Measurements from ENCODE around the gene LDLRAD2.
A peak's percentile ranks its signal among the peaks of the same experiment; 100 is the strongest.
"Not testable (repeated sequence)": the region's sequence is repeated elsewhere in the genome, so short reads cannot be mapped to it uniquely, and the experiment has no call there.

The LDLRAD2 gene, protein sequence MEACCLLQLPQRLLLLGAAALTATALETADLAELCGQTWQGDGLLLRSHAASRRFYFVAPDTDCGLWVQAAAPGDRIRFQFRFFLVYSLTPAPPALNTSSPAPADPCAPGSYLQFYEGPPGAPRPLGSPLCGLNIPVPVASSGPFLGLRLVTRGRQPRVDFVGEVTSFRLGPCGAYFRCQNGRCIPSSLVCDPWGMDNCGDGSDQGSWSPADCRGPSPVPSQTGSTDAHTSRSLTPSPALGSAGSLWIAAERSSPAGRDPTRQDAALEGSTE

DNA sequence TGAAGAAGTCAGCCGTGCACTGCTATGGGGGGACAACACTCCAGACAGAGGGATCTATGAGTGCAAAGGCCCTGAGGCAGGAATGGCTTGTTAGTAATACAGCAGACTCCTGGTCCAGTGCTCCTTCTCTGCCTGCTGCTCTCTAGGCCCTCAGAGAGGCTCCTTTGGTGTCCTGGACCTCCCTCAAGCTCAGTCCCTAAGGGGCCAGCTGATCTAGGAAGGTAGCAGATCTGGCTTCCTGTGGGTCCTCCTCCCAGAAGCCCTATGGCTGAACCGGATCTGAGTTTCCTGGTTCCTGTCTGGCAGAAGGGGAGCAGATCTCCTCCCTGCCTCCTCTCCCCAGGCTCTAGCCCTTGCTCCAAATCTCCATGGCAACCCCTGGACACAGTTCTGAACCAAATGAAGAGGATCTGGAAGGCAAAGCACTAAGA, at the start of gene LDLRAD2:
Gene LDLRAD2 (plus strand): TSS at position 391 of the 431 bp plus-strand sequence. CDS start 187 bp downstream, outside the sequence.
- no peak for DNase-seq

DNA sequence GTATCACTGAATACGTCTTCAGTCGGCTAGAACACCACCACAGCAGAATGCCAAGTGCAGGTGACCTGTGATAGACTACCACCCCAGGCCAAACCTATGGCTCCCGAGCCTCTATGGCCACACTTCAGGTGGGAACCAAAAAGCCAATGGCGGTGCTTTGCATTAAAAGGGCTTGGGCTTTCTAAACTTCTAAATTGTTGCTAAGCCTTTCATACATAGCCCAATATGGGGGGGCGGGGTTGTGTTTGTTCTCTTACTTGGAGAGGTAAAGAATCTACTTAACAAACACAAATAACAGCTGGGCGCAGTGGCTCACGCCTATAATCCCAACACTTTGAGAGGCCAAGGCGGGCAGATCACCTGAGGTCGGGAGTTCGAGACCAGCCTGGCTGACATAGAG, 48.8 kb upstream of the LDLRAD2 start:
- DNase-seq = no peak

DNA sequence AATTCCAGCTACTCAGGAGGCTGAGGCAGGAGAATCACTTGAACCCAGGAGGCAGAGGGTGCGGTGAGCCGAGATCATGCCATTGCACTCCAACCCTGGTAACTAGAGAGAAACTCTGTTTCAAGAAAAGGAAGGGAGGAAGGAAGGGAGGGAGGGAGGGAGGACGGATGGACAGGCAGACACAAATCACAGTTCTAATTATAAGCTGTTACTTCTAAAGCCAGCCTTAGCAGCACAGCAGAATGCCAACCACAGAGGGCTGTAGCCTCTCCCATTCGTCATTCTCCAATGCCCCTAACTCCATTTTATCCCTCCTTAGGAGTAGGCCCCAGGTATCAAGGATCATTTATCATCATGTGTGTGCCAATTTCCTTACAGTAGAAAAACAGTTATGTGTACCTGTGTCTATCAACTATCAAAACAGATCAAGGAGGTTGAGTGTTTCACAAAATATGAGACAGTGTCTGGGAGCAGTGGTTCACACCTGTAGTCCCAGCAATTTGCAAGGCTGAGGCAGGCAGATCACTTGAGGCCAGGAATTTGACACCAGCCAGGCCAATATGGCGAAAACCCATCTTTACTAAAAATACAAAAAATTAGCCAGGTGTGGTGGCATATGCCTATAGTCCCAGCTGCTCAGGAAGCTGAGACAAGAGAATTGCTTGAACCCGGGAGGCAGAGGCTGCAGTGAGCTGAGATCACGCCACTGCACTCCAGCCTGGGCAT, 48.2 kb upstream of the LDLRAD2 start:
- no peak for DNase-seq

DNA sequence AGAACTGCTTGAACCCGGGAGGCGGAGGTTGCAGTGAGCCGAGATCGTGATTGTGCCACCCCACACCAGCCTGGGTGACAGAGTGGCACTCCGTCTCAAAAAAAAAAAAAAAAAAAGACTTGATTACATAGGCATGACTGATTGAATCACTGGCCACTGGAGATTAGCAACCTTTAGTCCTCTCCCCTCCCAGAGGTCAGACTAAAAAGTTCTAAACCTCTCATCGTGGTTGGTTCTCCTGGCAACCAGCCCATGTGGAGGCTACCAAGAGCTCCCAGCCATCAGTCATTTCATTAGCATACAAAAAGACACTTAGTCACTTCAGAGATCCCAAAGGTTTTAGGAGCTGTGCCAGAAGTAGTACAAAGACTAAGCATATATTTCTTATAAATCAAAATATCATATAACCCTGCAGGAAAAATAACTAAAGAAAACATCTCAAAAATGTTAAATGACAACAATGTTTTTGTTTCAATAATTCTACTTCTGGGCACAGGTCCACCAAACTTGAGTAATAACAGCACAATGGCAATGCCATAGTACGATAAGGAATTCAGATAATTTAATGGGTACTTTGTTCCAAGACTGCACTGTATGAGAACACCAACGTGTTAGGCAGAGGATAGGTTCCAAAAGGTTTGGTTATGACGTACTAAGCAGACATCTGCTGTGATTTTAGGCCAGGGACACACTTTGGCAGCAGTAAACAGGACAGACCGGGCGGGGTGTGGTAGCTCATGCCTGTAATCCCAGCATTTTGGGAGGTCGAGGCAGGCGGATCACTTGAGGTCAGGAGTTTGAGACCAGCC, 47.2 kb upstream of the LDLRAD2 start:
- peak; percentile 78 for DNase-seq

DNA sequence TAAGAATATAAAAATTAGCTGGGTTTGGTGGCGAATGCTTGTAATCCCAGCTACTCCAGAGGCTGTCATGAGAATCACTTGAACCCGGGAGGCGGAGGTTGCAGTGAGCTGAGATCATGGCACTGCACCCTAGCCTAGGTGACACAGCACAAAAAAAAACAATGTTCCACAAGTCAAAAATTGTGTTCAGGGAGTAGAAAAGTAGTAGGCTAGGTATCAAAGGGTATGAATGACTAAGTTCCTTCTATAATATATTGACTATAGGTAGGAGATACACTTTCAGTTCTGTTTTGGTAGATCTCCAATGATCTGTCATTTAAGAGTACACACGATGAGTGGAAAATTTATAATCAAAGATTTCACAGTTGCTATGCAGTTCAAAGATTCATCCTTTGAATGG, 45.9 kb upstream of the LDLRAD2 start:
- no peak for DNase-seq

DNA sequence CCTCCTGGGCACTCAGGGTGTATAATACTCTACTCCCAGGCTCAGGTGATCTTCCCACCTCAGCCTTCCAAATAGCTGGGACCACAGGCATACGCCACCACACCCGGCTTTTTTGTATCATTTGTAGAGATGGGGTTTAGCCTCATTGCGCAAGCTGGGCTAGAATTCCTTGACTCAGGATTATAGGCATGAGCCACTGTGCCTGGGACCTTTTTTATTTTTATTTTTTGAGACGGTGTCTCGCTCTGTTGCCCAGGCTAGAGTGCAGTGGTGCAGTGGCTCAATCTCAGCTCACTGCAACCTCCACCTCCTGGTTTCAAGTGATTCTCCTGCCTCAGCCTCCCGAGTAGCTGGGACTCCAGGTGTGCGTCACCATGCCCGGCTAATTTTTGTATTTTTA, 45.0 kb upstream of the LDLRAD2 start:
- not testable (repeated sequence) for DNase-seq

DNA sequence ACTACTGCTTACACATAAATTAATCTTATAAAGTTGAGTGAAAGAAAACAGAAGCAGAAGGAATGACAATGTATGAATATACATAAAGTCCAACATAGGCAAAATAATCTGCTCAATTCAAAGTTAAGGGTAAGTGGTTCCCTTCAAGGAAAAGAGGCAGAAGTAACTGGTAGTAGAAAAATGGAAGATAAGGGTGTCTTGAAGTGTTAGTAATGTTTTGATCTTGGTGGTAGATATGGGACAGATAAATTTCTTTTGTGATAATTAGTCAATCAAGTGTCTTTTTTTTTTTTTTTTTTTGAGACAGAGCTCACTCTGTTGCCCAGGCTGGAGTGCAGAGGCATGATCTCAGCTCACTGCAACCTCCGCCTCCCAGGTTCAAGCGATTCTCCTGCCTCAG, 41.9 kb upstream of the LDLRAD2 start:
- DNase-seq = no peak

DNA sequence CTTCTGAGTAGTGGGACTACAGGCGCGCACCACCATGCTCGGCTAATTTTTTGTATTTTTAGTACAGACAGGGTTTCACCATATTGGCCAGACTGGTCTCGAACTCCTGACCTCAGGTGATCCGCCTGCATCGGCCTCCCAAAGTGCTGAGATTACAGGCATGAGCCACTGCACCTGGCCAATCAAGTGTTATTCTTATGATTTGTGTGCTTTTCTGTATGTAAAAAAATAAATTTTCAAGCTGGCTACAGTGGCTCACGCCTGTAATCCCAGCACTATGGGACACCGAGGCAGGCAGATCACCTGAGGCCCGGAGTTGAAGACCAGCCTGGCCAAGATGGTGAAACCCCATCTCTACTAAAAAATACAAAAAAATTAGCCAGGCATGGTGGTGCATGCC, 41.5 kb upstream of the LDLRAD2 start:
- not testable (repeated sequence) for DNase-seq

DNA sequence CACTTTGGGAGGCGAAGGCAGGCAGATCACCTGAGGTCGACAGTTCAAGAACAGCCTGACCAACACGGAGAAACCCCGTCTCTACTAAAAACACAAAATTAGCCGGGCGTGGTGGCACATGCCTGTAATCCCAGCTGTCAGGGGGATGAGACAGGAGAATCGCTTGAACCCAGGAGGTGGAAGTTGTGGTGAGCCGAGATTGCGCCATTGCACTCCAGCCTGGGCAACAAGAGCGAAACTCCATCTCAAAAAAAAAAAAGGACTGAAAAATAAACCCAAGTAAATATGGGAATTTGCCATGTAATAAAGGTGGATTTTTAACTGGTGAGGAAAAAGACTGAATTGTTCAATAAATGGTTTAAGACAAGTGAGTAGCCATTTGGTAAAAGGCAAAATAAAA, 40.4 kb upstream of the LDLRAD2 start:
- DNase-seq = not testable (repeated sequence)

DNA sequence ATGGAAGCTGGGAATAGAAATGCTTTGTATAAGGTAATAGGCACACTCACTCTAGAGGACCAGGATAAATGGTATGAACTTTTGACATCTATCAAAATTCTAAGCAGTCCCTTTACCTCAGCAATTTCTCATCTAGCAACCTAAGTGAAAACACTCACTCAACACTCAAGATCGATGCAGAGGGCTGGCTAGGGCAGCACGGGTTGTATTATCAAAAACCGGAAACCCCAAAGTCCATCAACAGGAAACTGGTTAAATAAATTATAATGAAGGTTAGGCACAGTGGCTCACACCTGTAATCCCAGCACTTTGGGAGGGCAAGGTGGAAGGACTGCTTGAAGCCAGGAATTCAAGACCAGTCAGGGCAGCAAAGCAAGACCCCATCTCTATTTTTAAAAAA, 38.5 kb upstream of the LDLRAD2 start:
- DNase-seq = no peak

DNA sequence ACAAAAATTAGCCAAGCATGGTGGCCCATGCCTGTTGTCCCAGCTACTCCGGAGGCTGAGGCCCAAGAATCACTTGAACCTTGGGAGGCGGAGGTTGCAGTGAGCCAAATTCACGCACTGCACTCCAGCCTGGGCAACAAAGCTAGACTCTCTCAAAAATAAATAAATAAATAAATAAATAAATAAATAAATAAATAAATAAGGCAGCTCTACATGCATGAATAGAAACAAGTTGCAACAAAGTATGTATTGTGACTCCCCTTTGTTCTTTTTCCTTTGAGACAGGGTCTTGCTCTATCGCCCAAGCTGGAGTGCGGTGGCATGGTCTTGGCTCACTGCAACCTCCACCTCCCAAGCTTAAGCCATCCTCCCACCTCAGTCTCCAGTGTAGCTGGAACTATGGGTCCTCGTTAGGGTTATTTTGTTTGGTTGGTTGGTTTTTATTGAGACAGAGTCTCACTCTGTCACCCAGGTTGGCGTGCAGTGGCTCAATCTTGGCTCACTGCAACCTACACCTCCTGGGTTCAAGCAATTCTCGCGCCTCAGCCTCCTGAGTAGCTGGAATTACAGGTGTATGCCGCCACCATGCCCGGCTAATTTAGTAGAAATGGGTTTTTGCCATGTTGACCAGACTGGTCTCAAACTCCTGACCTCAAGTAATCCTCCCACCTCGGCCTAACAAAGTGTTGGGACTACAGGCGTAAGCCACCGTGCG, 37.1 kb upstream of the LDLRAD2 start:
- DNase-seq = no peak

DNA sequence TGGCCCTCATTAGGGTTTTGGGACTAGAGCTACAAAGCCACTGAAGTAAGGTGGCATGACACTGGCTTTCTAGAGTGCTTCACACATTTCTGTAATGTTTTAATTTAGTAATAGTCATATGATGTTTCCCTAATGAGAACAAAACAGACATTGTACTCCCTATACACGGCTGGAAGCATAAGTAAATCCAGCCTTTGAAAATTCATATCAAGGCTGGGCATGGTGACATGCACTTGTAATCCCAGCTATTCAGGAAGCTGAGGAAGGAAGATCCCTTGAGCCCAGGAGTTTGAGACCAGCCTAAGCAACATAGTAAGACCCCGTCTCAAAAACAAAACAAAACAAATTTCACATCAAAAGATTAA, 36.5 kb upstream of the LDLRAD2 start:
- no peak for DNase-seq

DNA sequence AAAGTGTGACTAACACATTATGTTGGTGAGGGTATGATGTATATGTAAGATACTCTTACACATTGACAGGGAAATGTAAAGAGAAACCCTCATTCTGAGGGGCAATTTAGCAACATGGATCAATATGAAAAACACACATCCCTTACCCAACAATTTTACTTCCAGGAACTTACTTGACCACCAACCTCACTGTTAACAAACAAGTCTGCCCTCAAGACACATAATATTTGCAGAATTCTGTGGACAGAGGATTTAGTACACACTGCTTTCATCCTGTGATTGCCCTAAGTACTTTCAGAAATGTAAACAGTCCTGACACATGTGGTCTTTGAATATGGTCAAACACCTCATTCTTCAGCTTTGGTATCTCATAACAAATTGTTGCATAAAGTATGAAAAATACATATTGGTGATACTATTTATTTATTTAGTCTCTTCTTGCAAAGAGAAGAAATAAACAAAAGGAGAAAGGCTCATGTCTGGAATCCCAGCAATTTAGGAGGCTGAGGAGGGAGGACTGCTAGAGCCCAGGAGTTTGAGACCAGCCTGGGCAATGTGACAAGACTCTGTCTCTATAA, 36.0 kb upstream of the LDLRAD2 start:
- no peak for DNase-seq

DNA sequence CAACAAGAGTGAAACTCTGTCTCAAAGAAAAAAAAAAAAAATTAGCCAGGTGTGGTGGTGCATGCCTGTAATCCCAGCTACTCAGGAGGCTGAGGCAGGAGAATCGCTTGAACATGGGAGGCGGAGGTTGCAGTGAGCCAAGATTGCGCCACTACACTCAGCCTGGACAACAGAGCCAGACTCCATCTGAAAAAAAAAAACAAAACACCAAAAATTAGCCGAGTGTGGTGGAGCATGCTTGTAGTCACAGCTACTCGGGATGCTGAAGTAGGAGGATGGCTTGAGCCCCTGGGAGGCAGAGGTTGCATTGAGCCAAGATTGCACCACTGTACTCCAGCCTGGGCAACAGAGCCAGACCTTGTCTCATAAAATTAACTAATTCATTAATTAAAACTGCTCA, 35.1 kb upstream of the LDLRAD2 start:
- DNase-seq = not testable (repeated sequence)

DNA sequence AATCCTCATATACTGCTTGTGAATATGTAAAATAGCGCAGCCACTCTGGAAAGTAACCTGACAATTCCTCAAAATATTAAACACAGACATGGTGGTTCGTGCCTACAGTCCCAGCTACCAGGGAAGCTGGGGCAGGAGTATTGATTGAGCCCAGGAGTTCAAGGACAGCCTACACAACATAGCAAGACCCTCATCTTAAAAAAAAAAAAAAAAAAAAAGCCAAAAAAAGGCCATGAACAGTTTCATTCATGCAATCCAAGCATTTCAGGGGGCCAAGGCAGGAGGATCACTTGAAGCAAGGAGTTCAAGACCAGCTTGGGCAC, 33.7 kb upstream of the LDLRAD2 start:
- no peak for DNase-seq

DNA sequence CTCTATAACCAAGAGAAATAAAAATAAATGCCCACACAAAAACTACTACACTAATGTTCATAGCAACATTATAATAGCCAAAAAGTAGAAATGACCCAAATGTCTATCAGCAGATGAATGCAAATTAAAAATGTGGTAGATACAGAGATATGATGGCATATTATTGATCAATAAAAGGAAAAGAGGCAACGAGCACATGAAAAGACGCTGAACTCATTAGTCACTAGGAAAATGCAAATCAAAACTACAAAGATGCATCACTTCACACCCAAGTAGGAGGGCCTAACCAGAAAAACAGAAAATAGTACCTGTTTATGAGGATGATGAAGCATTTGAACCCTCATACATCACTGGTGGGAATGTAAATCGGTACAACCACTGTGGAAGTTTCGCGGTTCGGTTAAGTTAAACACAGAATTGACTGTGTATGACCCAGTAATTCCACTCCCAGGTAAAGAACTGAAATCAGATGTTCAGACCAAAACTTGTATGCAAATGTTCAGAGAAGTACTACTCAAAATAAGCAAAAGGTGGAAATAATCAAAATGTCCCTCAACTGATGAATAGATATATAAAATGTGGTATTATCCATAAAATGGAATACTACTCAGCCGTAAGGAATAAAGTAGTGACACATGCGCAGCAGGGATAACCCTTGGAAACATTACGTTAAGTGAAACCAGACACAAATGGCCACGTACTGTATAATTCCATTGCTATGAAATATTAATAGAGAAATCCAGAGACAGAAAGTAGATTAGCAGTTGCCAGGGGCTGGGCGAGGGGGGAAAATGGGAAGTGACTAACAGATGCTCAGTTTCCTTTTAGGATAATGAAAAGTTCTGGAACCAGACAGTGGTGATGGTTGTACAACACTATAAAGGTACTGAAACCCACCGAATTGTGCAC, 32.2 kb upstream of the LDLRAD2 start:
- DNase-seq = no peak

DNA sequence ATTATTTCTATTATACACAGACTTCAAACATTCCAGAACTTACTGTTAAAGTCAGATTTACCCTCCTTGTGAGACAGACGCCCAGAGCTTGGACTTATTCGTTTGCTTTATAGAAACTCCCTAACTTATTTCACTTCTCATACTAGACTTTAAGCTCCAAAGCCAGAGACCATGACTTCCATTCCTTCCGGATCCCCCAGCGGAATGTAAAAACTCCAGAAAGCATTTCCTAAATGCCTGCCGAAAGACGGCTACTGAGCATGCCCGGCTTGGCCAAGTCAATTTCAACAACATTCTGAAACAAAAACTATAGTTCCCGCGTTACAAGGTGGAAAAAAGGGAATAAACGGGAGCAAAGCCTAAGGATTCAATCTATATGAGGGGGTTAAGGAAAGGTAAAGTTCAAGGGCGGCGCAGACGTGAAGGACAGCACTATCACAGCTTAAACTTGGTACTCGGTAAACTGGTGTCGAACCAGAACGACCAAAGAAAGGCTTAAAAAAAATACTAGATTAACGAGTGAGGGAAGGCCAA, 30.2 kb upstream of the LDLRAD2 start:
- peak; percentile 32 for DNase-seq

DNA sequence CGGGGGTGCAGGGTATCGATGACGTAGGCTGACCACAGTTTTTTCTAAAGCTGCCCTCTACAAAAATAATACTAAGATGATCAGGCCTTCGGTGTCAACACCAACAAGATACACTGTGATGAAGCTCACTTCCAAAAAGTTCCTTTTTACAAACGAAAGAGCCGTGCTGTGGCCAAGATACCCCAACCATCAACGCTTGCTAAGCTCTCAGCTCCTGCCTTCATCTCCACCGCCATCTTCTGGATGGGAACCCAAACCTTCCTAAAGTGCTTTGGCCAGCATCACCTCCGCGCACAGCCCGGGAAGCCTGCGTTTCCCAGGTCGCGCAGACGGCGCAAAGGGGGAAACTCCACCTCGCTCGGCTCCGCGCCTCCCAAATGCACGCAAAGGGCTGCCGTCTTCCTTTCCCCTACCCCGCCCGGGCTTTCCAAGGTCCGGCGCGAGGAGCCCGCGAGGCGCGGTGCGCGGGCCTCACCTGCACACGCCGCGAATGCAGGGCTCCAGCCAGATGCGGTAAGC, 29.7 kb upstream of the LDLRAD2 start:
- no peak for DNase-seq

DNA sequence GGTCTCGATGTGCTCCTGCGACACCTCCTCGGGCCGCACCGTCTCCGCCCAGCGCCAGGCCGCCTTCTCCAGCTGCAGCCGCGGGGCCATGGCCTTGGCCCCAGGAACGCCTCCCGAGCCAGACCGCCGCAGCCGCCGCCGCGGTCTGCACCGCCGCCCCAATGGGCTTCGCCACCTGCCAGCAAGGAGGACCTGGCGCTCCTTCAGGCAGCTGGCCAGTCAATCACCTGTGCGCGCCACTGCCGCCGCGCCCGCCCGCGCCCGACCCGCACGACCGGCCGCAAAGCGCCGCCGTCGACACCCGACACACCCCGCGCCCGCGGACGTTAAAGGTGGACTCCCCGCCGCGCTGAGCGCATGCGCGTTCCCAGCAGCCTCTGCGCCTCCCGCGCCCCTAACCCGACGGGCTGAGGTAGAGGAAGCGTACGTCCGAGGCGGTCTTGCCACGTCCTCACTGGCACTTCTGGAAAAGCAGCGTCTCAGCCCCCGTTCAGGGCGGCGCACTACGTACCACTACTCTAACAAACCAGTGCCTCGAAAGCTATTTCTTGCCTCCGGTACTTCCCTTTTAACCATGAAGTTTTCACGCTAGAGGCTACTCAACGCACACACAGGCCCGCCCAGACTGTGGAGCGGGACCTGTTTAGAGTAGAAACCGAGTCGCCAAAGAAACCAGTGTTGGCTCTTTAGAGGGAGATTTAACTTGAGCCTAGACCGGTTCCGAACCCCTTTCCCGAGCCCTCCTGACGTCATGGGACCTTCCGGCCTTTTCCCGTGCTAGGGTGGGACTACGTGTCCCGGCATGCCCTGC, 29.0 kb upstream of the LDLRAD2 start, which contains the start of gene USP48:
Gene USP48 (minus strand): TSS at position 282 of the 811 bp plus-strand sequence. CDS start 192 bp downstream, at position 90.
- DNase-seq = peak; percentile 97

Measured in amniotic stem cell (primary cell).